ENCODE results near the gene RETREG3.
A peak's percentile ranks its signal among the peaks of the same experiment; 100 is the strongest.

RETREG3 gene, protein sequence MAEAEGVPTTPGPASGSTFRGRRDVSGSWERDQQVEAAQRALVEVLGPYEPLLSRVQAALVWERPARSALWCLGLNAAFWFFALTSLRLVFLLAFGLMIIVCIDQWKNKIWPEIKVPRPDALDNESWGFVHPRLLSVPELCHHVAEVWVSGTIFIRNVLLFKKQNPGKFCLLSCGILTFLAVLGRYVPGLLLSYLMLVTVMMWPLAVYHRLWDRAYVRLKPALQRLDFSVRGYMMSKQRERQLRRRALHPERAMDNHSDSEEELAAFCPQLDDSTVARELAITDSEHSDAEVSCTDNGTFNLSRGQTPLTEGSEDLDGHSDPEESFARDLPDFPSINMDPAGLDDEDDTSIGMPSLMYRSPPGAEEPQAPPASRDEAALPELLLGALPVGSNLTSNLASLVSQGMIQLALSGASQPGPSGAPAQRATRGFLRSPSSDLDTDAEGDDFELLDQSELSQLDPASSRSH
- 84.8 to 112 (median 109) reads per million in 3 donors for total RNA-seq

DNA sequence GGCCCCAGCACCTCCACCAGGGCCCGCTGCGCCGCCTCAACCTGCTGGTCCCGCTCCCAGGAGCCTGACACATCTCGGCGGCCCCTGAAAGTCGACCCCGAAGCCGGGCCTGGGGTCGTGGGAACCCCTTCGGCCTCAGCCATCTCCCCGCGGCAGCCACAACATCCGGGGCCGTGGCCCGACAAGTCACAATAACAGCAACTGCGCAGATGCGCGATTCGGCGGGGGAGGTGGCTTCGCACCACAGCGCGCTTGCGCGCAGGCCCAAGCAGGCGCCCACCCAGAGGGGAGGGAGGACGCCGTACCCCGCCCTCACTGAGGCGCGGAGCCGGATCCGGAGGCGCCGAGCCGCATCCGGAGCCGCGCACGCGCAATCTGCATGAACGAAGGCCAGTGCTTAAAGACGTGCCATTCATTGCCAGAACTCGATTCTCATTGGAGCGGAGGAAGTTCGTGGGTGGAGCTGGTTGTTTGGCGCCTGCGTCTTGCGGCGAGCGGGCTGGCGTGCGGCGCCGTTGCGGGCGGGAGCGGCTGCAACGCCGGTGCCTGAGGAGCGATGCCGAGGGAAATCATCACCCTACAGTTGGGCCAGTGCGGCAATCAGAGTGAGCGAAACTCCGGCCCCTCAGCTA, at the start of gene RETREG3, which contains the start of gene TUBG1:
RETREG3 (minus strand) TSS at position 193 of the 632 bp plus-strand sequence; CDS start at position 143, 50 bp downstream.
TUBG1 (plus strand) TSS at position 502 of the 632 bp plus-strand sequence; CDS start at position 557, 55 bp downstream.
- H3K9me3 ChIP-seq (ENCODE audit: control insufficient read depth, low read length): no peaks in the 10 kb centered on the region
- H3K27ac ChIP-seq (ENCODE audit: insufficient read depth, low read length, poor library complexity, severe bottlenecking): peak within 1 kb of the TSS; percentile 96
- peaks cover 20% of the 10 kb centered on the region for H3K4me1 ChIP-seq (ENCODE audit: control insufficient read depth, insufficient read depth, low read length, poor library complexity, severe bottlenecking)
- peak within 1 kb of the TSS; percentile 87 for H3K4me3 ChIP-seq (ENCODE audit: insufficient read depth, low read depth, low read length, poor library complexity, severe bottlenecking)
- DNase-seq: peak; percentile 98 to 99 (median 99)
- H3K27me3 ChIP-seq (replicated peaks; ENCODE audit: control insufficient read depth, insufficient read depth, low read length, poor library complexity, severe bottlenecking): no peaks in the 10 kb centered on the region
- H3K36me3 ChIP-seq (ENCODE audit: control insufficient read depth, insufficient read depth, low read length): peaks cover 16% of the 10 kb centered on the region

DNA sequence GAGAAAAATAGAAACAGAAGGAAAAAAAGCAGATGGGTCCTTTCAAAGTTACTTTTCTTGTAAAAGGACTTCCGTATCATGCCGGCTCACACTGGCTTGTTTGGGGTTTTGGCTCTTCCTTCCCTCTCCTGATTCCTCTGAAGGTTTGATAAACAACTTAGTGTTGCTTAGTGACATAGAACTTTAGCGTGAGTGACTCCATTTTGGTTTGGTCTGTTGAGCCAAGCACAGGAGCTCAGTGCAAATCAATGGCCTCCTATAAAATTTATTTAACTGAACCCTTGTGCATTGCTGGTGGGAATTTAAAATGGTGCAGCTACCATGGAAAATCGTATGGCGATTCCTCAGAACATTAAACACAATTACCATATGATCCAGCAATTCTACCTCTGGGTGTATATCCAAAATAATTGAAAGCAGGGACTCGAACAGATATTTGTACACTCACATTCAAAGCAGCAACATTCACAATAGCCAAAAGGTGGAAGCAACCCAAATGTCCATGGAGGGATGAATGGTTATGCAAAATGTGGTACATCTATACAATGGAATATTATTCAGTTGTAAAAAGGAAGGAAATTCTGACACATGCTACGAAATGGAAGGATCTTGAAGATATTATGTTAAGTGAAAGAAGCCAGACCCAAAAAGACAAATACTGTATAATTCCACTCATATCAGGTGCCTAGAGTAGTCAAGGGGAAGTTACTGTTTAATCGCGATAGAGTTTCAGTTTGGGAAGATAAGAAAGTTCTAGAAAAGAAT, 48.8 kb upstream of the RETREG3 start:
- Histone ChIP-seq H3K4me3 (ENCODE audit: insufficient read depth, low read depth, low read length, poor library complexity, severe bottlenecking) (no peak overlapping the region), H3K4me1 (ENCODE audit: control insufficient read depth, insufficient read depth, low read length, poor library complexity, severe bottlenecking) (peaks cover 2% of the 10 kb centered on the region)

DNA sequence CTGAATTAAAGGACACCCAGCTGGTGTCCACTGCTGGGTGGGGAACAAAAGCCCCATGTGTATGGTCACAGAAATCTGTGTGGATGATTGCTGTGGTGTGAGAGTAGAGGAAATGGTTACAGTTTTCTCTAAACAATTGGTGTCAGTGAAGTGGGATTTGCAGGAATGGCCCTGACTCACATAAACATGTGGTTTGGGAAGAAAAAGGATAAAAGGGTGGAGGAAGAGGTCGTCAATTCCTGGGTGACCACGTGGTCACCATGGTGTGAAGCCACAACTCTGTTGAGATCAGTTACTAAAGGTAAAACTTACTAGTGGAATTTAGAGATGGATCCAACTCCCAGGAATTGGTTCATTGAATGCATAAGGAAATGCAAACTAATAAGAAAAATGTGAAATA, 46.4 kb upstream of the RETREG3 start:
- H3K36me3 ChIP-seq (ENCODE audit: control insufficient read depth, insufficient read depth, low read length): no peaks in the 10 kb centered on the region
- no peak overlapping the region for H3K27ac ChIP-seq (ENCODE audit: insufficient read depth, low read length, poor library complexity, severe bottlenecking)
- no peaks in the 10 kb centered on the region for H3K9me3 ChIP-seq (ENCODE audit: control insufficient read depth, low read length)
- no peak for DNase-seq
- H3K4me3 ChIP-seq (ENCODE audit: insufficient read depth, low read depth, low read length, poor library complexity, severe bottlenecking): no peak overlapping the region
- H3K27me3 ChIP-seq (replicated peaks; ENCODE audit: control insufficient read depth, insufficient read depth, low read length, poor library complexity, severe bottlenecking): peaks cover 6% of the 10 kb centered on the region
- H3K4me1 ChIP-seq (ENCODE audit: control insufficient read depth, insufficient read depth, low read length, poor library complexity, severe bottlenecking): peaks cover 2% of the 10 kb centered on the region

More for the DNA sequence above, 48.8 kb upstream of the RETREG3 start:
- H3K27me3 ChIP-seq (replicated peaks; ENCODE audit: control insufficient read depth, insufficient read depth, low read length, poor library complexity, severe bottlenecking): peaks cover 6% of the 10 kb centered on the region
- H3K27ac ChIP-seq (ENCODE audit: insufficient read depth, low read length, poor library complexity, severe bottlenecking): no peak overlapping the region
- H3K9me3 ChIP-seq (ENCODE audit: control insufficient read depth, low read length): no peaks in the 10 kb centered on the region
- H3K36me3 ChIP-seq (ENCODE audit: control insufficient read depth, insufficient read depth, low read length): no peaks in the 10 kb centered on the region
- DNase-seq: no peak

DNA sequence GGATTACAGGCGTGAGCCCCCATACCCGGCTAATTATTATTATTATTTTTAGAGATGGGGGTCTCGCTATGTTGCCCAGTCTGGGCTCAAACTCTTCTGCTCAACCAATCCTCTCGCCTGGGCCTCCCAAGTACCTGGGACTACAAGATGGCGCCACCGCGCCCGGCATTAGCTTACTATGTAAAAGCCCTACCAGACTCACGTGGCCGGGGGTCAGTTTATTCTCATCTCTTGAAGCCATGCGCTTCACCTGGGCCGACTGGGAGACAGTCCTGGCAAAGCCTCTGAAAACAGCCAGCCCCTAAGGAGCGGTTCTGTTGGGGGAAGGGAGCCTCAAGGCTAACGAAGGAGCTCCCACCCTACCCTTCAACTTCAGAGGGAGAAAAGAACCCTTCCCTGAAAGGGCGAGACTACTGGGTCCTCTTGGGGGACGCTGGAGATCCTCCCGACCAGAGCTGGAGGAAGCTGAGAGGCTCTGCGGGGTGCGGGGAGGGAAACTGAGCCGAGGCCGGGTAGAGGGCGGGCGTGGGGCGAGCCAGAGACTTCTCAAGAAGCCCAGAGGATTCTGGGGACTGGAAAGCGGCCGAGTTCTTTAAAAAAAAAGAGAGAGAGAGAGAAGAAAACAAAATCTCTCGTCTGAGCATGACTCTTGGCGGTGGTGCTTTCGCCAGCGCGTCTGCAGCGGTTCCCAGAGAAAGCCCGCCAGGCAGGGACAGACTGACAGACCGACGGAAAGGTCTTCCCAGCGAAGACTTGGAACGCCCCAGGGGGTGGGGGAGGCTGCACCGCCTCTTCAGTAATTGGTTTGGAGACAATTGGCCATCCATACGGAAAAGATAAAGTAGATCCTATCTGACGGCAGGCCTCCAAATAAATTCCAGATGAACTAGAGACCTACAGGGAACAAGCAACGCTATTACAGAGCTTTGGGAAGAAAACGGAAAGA, 44.3 kb upstream of the RETREG3 start:
- Histone ChIP-seq H3K4me3 (ENCODE audit: insufficient read depth, low read depth, low read length, poor library complexity, severe bottlenecking) (no peak overlapping the region), H3K36me3 (ENCODE audit: control insufficient read depth, insufficient read depth, low read length) (no peaks in the 10 kb centered on the region), H3K4me1 (ENCODE audit: control insufficient read depth, insufficient read depth, low read length, poor library complexity, severe bottlenecking) (peaks cover 2% of the 10 kb centered on the region), H3K9me3 (ENCODE audit: control insufficient read depth, low read length) (no peaks in the 10 kb centered on the region), H3K27me3 (replicated peaks; ENCODE audit: control insufficient read depth, insufficient read depth, low read length, poor library complexity, severe bottlenecking) (peaks cover 6% of the 10 kb centered on the region), H3K27ac (ENCODE audit: insufficient read depth, low read length, poor library complexity, severe bottlenecking) (no peak overlapping the region)
- no peak for DNase-seq

DNA sequence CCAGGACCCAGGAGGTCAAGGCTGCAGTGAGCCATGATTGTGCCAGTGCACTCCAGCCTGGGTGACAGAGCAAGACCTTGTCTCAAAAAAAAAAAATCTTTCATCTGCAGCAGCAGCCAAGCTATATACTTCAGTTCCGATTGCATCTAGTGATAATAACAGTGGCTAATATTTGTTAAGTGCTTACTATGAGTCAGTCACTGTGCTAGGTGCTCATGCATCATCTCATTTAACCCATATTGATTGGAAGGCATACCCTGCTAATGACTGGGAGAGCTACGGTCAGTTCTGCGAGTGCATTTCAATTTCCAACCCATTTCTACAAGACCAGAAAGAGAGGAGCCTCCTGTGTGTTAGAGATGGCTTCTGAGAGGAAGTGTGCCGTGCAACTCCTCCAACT, 42.2 kb upstream of the RETREG3 start:
- Histone ChIP-seq H3K4me3 (ENCODE audit: insufficient read depth, low read depth, low read length, poor library complexity, severe bottlenecking) (no peak overlapping the region), H3K36me3 (ENCODE audit: control insufficient read depth, insufficient read depth, low read length) (no peaks in the 10 kb centered on the region), H3K9me3 (ENCODE audit: control insufficient read depth, low read length) (no peaks in the 10 kb centered on the region), H3K27ac (ENCODE audit: insufficient read depth, low read length, poor library complexity, severe bottlenecking) (no peak overlapping the region), H3K4me1 (ENCODE audit: control insufficient read depth, insufficient read depth, low read length, poor library complexity, severe bottlenecking) (peaks cover 2% of the 10 kb centered on the region), H3K27me3 (replicated peaks; ENCODE audit: control insufficient read depth, insufficient read depth, low read length, poor library complexity, severe bottlenecking) (peaks cover 6% of the 10 kb centered on the region)
- DNase-seq: no peak

DNA sequence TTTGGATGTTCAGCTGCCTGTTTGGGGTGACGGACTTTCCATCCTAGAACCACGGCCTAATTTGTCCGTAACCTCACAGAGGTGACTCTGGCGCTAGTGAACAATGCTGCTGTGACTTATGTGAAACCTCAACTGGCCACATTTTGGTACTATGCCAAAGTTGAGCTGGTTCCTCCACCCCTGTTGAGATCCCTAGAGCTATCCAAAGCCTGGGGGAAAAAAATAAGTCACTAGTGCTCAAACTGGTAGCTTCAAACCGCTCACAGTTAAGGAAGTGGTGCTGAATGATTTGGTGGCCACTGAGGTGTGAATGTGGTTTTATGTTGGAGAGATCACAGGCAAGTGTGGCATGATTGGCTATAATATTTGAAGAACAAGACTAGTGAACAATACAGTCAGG, 38.6 kb upstream of the RETREG3 start:
- Histone ChIP-seq H3K9me3 (ENCODE audit: control insufficient read depth, low read length) (no peaks in the 10 kb centered on the region), H3K27ac (ENCODE audit: insufficient read depth, low read length, poor library complexity, severe bottlenecking) (no peak overlapping the region), H3K27me3 (replicated peaks; ENCODE audit: control insufficient read depth, insufficient read depth, low read length, poor library complexity, severe bottlenecking) (no peaks in the 10 kb centered on the region), H3K36me3 (ENCODE audit: control insufficient read depth, insufficient read depth, low read length) (no peaks in the 10 kb centered on the region), H3K4me1 (ENCODE audit: control insufficient read depth, insufficient read depth, low read length, poor library complexity, severe bottlenecking) (no peaks in the 10 kb centered on the region), H3K4me3 (ENCODE audit: insufficient read depth, low read depth, low read length, poor library complexity, severe bottlenecking) (no peak overlapping the region)
- no peak for DNase-seq

DNA sequence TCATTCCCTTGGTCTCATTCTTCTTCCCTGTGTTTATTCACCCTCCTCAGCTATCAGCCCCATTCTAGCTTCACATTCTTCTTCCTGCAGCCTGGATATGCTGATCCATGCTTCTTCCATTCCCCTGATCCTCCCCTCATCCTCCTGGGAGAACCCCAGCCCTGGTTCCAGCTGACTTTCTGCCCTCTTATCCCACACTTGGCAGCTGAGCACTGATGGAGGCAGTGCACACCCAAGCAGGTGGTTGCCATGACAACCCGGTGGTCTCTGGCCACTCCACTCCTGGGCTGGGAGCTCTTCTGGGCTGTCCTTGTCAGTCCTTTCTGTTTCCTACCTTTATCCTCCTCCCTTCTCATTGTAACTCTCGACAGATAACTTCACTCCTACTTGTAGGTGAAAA, 33.2 kb upstream of the RETREG3 start:
- no peaks in the 10 kb centered on the region for H3K27me3 ChIP-seq (replicated peaks; ENCODE audit: control insufficient read depth, insufficient read depth, low read length, poor library complexity, severe bottlenecking)

DNA sequence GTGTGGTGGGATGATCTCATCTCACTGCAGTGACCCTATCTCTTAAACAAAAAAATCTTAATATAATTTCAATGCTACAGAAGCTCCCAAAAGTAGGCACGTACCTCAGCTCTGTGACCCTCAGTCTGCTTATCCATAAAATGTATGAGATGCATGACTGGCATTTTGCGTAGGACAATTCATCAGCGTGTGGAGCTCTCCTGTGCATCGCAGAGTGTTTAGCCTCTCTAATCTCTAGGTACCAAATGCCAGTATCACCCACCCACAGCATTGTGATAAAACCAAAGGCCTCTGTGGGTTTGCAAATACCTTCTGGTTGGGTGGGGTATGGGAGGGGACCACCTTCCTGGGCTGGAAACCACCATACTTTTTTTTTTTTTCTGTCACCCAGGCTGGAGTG, 30.9 kb upstream of the RETREG3 start:
- Histone ChIP-seq H3K9me3 (ENCODE audit: control insufficient read depth, low read length) (no peaks in the 10 kb centered on the region), H3K4me1 (ENCODE audit: control insufficient read depth, insufficient read depth, low read length, poor library complexity, severe bottlenecking) (no peaks in the 10 kb centered on the region), H3K27ac (ENCODE audit: insufficient read depth, low read length, poor library complexity, severe bottlenecking) (no peak overlapping the region), H3K27me3 (replicated peaks; ENCODE audit: control insufficient read depth, insufficient read depth, low read length, poor library complexity, severe bottlenecking) (no peaks in the 10 kb centered on the region), H3K4me3 (ENCODE audit: insufficient read depth, low read depth, low read length, poor library complexity, severe bottlenecking) (no peak overlapping the region), H3K36me3 (ENCODE audit: control insufficient read depth, insufficient read depth, low read length) (no peaks in the 10 kb centered on the region)
- DNase-seq: no peak

More for the DNA sequence above, 33.2 kb upstream of the RETREG3 start:
- Histone ChIP-seq H3K4me1 (ENCODE audit: control insufficient read depth, insufficient read depth, low read length, poor library complexity, severe bottlenecking) (no peaks in the 10 kb centered on the region), H3K27ac (ENCODE audit: insufficient read depth, low read length, poor library complexity, severe bottlenecking) (no peak overlapping the region), H3K36me3 (ENCODE audit: control insufficient read depth, insufficient read depth, low read length) (no peaks in the 10 kb centered on the region), H3K9me3 (ENCODE audit: control insufficient read depth, low read length) (no peaks in the 10 kb centered on the region), H3K4me3 (ENCODE audit: insufficient read depth, low read depth, low read length, poor library complexity, severe bottlenecking) (no peak overlapping the region)
- DNase-seq: no peak

DNA sequence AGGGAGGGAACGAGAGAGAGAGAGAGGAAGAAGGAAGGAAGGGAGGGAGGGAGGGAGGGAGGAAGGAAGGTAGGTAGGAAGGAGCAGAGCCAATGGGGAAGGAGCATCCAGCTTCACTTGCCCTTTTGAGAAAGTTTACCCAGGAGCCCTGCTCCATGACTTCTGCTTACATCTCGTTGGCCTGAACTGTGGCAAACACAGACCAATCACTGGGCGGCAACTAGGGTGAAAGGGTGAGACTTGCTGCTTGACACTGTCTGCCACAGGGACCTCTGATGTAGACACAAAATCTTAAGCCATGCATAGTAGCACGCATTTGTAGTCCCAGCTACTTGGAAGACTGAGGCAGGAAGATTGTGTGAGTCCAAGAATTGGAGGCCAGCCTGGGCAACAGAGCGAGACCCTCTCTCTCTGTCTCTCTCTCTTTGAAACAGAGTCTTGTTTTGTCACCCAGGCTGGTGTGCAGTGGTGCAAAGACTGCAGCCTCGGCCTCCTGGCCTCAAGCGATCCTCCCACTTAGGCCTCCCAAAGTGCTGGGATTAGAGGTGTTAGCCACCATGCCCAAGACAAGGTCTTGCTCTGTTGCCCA, 30.4 kb upstream of the RETREG3 start:
- H3K9me3 ChIP-seq (ENCODE audit: control insufficient read depth, low read length): no peaks in the 10 kb centered on the region
- H3K27ac ChIP-seq (ENCODE audit: insufficient read depth, low read length, poor library complexity, severe bottlenecking): no peak overlapping the region
- H3K36me3 ChIP-seq (ENCODE audit: control insufficient read depth, insufficient read depth, low read length): no peaks in the 10 kb centered on the region
- H3K4me1 ChIP-seq (ENCODE audit: control insufficient read depth, insufficient read depth, low read length, poor library complexity, severe bottlenecking): no peaks in the 10 kb centered on the region
- H3K27me3 ChIP-seq (replicated peaks; ENCODE audit: control insufficient read depth, insufficient read depth, low read length, poor library complexity, severe bottlenecking): no peaks in the 10 kb centered on the region
- no peak overlapping the region for H3K4me3 ChIP-seq (ENCODE audit: insufficient read depth, low read depth, low read length, poor library complexity, severe bottlenecking)
- DNase-seq: no peak

All from effector memory CD4-positive, alpha-beta T cell (primary cell).